ENCODE data around the gene CCNQ.

CCNQ gene

DNA sequence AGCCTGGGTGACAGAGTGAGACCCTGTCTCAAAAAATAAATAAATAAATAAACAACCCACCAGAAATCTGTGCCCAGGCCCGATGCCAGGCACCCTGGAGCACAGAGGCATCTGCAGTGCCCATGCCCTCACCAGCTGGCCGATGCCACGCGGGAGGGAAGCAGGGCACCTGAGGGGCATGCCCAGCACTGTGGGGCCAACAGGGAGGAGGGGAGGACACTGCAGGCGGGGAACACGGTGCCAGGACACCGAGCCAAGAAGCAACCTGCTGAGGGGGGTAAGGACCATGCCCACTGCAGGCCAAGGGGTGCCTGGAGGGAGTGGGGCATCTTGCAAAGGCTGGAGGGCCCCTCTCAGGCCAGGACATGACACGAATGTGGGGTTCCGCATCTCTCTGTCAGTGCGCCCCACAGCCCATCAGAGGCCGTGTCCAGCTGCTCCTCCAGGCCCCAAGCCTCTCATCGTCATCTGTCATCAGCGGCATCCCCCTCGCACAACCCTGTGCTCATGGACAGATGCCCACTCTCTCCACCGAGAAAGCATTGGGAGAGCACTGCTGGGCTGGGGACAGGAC is 34.8 kb upstream of the CCNQ start:
- Histone ChIP-seq H2AFZ (ENCODE audit: low read length) (no peak overlapping the region), H3K4me3 (ENCODE audit: low read length, poor library complexity, severe bottlenecking) (no peak overlapping the region), H3K79me2 (ENCODE audit: insufficient read depth, low read length) (no peaks in the 10 kb centered on the region), H3K9me3 (ENCODE audit: insufficient read depth, low read depth, low read length) (no peaks in the 10 kb centered on the region), H3K9ac (ENCODE audit: low read depth, low read length, poor library complexity, severe bottlenecking) (no peak overlapping the region), H3K4me2 (ENCODE audit: low read depth, low read length, poor library complexity, severe bottlenecking) (no peak overlapping the region), H3K27me3 (ENCODE audit: insufficient read depth, low read length, poor library complexity, severe bottlenecking) (no peaks in the 10 kb centered on the region), H3F3A (ENCODE audit: low read depth) (no peaks in the 10 kb centered on the region), H4K20me1 (ENCODE audit: insufficient read depth, low read length, poor library complexity, severe bottlenecking) (no peaks in the 10 kb centered on the region), H3K4me1 (ENCODE audit: insufficient read depth, low read length, poor library complexity, severe bottlenecking) (no peaks in the 10 kb centered on the region), H3K9me2 (replicated peaks; ENCODE audit: low read depth, low read length) (no peaks in the 10 kb centered on the region), H3K36me3 (ENCODE audit: insufficient read depth, low read length) (no peaks in the 10 kb centered on the region)
- TF ChIP-seq CTCF (conservative IDR thresholded peaks at IDR 0.05; ENCODE audit: low read length): no peak
- TF ChIP-seq EZH2phosphoT487 (IDR thresholded peaks at IDR 0.05; ENCODE audit: borderline replicate concordance): no peak

GRCh38 chrX:153633048-153633447 is 34.1 kb upstream of the CCNQ start:
- Histone ChIP-seq H3K9ac (ENCODE audit: low read depth, low read length, poor library complexity, severe bottlenecking) (no peak overlapping the region), H3F3A (ENCODE audit: low read depth) (no peaks in the 10 kb centered on the region), H3K9me3 (ENCODE audit: insufficient read depth, low read depth, low read length) (no peaks in the 10 kb centered on the region), H3K4me1 (ENCODE audit: insufficient read depth, low read length, poor library complexity, severe bottlenecking) (no peaks in the 10 kb centered on the region), H3K4me2 (ENCODE audit: low read depth, low read length, poor library complexity, severe bottlenecking) (no peak overlapping the region), H2AFZ (ENCODE audit: low read length) (no peak overlapping the region), H3K79me2 (ENCODE audit: insufficient read depth, low read length) (no peaks in the 10 kb centered on the region), H3K4me3 (ENCODE audit: low read length, poor library complexity, severe bottlenecking) (no peak overlapping the region), H4K20me1 (ENCODE audit: insufficient read depth, low read length, poor library complexity, severe bottlenecking) (no peaks in the 10 kb centered on the region), H3K9me2 (replicated peaks; ENCODE audit: low read depth, low read length) (no peaks in the 10 kb centered on the region), H3K27me3 (ENCODE audit: insufficient read depth, low read length, poor library complexity, severe bottlenecking) (no peaks in the 10 kb centered on the region), H3K36me3 (ENCODE audit: insufficient read depth, low read length) (no peaks in the 10 kb centered on the region)
- TF ChIP-seq EZH2phosphoT487 (IDR thresholded peaks at IDR 0.05; ENCODE audit: borderline replicate concordance) (no peak), CTCF (conservative IDR thresholded peaks at IDR 0.05; ENCODE audit: low read length) (no peak)

GRCh38 chrX:153632595-153632946 is 33.6 kb upstream of the CCNQ start:
- Histone ChIP-seq H4K20me1 (ENCODE audit: insufficient read depth, low read length, poor library complexity, severe bottlenecking) (no peaks in the 10 kb centered on the region), H2AFZ (ENCODE audit: low read length) (no peak overlapping the region), H3K4me1 (ENCODE audit: insufficient read depth, low read length, poor library complexity, severe bottlenecking) (no peaks in the 10 kb centered on the region), H3K79me2 (ENCODE audit: insufficient read depth, low read length) (no peaks in the 10 kb centered on the region), H3K4me2 (ENCODE audit: low read depth, low read length, poor library complexity, severe bottlenecking) (no peak overlapping the region), H3K36me3 (ENCODE audit: insufficient read depth, low read length) (no peaks in the 10 kb centered on the region), H3K9ac (ENCODE audit: low read depth, low read length, poor library complexity, severe bottlenecking) (no peak overlapping the region), H3K9me3 (ENCODE audit: insufficient read depth, low read depth, low read length) (no peaks in the 10 kb centered on the region), H3K4me3 (ENCODE audit: low read length, poor library complexity, severe bottlenecking) (no peak overlapping the region), H3K9me2 (replicated peaks; ENCODE audit: low read depth, low read length) (no peaks in the 10 kb centered on the region), H3K27me3 (ENCODE audit: insufficient read depth, low read length, poor library complexity, severe bottlenecking) (no peaks in the 10 kb centered on the region), H3F3A (ENCODE audit: low read depth) (no peaks in the 10 kb centered on the region)
- TF ChIP-seq EZH2phosphoT487 (IDR thresholded peaks at IDR 0.05; ENCODE audit: borderline replicate concordance): no peak
- TF ChIP-seq CTCF (conservative IDR thresholded peaks at IDR 0.05; ENCODE audit: low read length): no peak
